HG03039 (cell line): ENCODE results near the gene PACS1.
"Not testable (repeated sequence)": the region's sequence is repeated elsewhere in the genome, so short reads cannot be mapped to it uniquely, and the experiment has no call there.

Experiments used
- ATAC-seq: cut with Tn5 transposase; IDR thresholded peaks from one replicate; pipeline ENCODE4 v1.9.1; 2021; ENCODE audit warnings: mild to moderate bottlenecking, moderate library complexity; ENCODE audit not compliant: unreplicated experiment

The PACS1 gene

DNA sequence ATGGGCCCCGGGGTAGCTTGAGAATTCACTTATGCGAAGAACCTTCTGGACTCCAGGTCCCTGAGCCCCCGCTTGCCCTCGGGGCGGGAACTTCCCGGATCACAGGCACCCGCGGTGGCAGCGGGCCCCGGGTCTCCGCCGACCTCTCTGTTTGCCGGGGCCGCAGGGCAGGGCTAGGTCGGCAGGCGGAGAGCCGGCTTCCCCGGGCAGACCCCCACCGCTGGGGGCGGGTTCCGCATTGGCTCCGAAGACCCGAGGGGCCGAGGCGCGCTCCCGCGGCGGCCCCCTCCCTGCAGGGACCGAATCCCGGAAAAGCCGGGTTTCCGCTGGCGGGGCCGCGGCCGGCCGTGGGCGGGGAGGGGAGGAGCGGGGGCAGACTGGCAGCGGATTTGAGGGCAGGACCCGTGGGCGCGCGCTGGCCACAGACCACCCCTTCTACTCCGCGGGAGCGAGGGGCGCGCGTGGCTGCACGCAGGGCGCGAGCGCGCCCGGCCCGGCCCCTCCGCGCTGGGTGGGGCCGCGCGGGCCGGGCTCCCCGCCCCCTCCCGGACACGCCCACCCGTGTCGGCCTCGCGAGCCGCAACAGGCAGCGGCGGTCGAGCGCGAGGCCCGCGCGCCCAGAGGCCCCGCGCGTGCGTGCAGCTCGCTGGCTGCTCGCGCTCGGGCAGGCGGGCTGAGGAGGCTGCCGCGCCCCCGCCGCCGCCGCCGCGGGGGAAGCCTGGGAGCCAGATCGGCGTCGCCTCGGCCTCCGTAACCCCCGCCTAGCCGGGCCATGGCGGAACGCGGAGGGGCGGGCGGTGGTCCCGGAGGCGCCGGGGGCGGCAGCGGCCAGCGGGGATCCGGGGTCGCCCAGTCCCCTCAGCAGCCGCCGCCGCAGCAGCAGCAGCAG, at the start of gene PACS1:
TSS of gene PACS1 (plus strand) at position 558 of the 889 bp plus-strand sequence. CDS start at position 773, 215 bp downstream.
- peak; percentile 51 for ATAC-seq

DNA sequence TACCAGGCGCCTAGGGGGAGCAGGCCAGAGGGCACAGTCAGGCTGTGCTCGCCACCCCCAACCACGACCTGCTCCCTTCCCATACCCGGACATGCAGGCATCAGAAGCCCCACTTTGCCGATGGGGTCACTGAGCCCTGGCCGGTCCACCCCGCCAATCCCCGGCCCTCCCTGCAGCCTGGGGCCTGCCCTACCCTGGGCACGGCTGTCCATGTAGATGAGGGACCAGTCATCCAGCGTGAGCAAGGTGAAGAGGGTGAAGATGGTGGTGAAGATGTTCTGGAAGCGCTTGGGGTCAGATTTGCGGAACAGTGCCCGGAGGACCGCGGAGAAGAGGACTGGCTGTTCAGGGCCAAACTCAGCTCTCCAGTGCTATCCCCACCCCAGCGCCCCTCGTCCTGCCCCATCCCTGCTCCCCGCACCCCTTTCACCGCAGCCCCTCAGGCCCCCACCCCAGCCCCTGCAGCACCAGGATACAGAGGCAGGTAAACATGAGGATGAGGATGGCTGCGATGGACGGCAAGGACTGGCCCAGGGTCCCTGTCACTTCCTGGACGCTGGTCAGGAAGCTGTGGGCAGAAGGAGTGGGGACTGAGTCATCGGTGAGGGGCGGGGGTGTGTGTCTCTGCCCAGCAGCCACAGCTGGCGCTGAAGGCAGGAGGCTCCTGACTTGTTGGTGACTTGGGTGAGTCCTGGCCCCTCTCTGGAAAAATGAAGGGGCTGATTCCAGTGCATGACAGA, 49.3 kb upstream of the PACS1 start:
- ATAC-seq, result no peak

DNA sequence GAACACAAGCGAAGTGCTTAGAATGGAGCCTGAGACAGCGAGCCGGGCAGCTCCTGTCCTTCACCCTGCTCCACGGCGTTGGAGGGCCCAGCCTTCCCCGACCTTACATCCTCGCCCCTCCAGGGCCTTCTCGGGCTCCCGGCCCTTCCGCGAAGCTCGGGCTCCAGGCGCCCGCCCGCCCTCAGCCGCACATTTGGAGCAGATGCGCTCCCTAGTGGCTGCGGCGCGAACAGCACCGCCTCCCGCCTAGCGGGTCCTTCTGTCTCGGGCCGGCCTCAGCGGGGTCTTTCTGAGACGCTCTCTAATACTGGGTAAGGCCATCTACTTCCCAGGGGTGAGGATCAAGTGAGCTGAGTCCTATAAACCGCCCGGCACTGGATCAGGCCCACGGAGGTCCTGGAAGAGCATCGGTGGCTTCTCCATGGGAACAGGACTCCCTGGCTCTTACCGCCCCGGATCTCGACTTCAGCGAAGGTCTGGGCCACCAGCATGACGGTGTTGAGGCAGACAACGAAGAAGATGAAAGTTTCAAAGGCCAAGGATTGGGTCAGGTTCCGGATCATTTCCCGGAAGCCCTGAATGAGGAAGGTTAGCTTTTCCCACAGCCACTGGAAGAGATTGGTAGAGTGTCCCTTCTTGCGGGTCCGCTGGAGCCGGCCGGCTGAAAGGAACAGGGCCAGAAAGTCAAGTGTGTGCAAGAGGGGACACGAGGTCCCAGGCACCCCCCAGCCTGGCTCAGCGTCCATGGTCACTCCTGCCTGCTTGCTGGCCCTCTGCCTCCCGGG, 47.5 kb upstream of the PACS1 start:
- ATAC-seq, result no peak

DNA sequence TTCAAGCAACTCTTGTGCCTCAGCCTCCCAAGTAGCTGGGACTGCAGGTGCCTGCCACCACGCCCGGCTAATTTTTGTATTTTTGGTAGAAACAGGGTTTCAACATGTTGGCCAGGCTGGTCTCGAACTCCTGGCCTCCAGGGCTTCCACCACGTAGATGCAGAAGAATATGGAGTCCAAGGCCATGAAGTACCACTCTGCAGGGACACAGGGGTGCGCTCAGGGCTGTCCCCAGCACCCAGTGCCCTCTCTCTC, 47.0 kb upstream of the PACS1 start:
- not testable (repeated sequence) for ATAC-seq

DNA sequence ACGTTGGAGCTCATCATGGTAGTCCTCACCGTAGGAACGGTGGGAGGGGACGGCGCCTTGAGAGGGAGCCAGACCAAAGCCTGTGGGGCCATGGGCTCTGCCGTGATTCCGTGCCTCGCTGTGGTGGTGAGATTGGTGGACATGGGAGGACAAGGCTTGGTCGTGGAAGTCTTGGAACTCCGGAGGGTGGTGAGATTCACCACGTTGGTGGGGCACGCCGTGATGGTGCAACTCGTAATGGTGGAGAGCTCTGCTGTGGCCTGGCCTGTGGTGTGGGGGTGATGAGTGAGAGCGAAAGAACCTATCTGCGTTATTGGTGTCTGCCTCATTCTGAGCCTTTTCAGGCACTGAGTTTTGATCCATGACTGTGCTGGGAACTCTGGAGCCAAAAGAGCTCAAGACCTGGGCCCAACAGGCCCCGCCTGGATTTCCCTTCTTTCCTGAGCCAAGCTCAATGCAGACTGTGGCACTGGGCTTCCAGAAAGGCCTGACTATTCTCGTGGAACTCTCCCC, 44.0 kb upstream of the PACS1 start, which contains the start of gene CATSPER1:
TSS of gene CATSPER1 (minus strand) at position 463 of the 513 bp plus-strand sequence. CDS start at position 363, 100 bp downstream.
- ATAC-seq, result no peak

DNA sequence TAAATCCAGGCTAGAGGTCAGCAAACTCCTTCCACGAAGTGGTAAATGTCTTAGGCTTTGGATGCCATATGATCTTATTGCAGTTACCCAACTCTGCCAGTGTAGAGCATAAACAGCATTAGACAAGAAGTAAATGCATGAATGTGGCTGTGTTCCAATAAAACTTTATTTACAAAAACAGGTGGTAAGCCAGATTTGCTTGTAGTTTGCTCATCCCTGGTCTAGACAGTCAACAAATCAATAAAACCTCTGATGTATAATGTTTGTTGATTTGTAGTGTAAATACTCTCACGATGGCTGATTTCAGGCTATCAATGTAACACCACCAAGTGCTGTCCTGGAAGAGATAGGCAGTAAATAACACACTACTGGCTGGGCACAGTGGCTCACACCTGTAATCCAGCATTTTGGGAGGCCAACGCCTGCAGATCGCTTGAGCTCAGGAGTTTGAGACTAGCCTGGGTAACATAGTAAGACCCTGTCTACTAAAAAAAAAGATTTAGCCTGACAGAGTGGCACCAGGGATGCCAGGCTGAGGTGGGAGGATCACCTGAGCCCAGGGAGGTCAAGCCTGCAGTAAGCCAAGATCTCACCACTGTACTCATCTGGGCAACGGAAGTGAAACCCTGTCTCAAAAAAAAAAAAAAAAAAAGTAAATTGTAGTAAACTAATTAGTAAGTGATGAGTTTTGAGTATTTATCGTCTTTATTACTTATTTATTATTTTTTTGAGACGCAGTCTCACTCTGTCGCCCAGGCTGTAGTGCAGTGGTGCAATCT, 36.9 kb upstream of the PACS1 start:
- no peak for ATAC-seq

DNA sequence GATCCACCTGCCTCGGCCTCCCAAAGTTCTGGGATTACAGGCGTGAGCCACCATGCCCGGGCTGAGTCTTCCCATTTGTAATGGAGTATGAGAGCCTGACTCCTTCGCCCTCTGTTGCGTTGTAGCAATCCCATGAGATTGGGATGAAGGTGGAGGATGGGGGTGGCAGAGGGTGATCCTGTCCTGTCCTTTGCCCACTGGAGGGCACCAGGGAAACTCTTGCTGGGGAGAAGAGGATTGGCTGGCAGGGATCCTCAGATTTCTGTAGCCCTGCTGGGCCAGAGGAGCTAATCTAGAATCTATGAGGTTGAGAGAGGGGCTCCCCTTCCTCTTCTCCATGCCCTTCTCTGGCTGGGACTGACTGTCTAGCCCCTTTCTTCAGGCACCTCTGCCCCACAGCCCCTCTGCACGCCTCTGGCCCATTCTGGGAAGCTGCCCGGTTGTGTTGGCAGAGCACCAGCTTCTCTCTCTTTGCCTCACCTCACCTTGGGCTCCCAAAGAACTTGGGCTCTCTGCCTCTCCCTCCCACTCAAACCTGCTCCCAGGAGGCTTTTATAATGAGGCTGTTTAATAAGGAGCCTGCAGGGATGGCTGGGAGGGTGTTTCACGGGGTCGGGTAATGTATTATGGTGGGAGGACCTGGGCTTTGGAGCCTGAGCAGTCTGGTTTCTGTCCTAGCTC, 34.3 kb upstream of the PACS1 start:
- ATAC-seq, result no peak

DNA sequence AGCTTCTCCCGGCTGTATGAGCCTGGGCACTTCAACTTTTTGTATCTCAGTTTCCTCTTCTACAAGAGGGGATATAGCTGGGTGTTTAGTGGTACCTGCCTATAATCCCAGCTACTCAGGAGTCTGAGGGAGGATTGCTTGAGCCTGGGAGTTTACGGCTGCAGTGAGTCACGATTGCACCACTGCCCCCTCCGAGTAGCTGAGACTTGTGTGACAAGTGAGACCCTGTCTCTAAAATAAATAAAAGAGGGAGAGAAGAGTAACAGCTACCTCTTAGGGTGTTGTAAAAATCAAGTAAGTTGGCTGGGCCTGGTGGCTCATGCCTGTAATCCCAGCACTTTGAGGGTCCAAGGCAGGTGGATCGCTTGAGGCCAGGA, 33.8 kb upstream of the PACS1 start:
- ATAC-seq, result no peak

DNA sequence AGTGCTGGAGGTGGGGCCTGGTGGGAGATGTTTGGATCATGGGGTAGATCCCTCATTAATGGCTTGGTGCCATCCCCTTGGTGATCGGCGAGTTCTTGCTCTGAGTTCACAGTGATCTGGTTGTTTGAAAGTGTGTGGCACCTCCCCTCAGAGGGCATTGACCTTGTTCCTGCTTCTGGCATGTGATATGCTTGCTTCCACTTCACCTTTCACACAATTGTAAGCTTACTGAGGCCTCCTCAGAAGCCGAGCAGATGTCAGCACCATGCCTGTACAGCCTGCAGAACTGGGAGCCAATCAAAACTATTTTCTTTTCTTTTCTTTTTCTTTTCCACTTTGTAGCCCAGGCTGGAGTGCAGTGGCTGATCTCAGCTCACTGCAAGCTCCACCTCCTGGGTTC, 32.7 kb upstream of the PACS1 start:
- no peak for ATAC-seq

DNA sequence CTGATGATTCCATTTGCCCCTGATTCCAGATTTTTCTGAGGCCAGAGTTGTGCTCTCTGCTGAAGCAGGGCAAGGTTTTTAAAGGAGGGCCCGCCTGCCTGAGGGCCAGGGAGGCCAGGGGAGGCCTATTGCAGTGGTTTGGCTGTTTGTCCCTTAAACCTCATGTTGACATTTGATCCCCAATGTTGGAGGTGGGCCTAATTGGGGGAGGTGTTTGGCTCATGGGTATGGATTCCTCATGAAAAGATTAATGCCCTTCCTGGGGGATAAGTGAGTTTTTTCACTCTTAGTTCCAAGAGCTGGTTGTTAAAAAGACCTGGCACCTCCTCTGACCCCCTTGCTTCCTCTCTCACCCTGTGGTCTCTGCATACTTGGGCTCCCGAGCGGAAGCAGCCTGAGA, 30.3 kb upstream of the PACS1 start:
- ATAC-seq, result no peak

DNA sequence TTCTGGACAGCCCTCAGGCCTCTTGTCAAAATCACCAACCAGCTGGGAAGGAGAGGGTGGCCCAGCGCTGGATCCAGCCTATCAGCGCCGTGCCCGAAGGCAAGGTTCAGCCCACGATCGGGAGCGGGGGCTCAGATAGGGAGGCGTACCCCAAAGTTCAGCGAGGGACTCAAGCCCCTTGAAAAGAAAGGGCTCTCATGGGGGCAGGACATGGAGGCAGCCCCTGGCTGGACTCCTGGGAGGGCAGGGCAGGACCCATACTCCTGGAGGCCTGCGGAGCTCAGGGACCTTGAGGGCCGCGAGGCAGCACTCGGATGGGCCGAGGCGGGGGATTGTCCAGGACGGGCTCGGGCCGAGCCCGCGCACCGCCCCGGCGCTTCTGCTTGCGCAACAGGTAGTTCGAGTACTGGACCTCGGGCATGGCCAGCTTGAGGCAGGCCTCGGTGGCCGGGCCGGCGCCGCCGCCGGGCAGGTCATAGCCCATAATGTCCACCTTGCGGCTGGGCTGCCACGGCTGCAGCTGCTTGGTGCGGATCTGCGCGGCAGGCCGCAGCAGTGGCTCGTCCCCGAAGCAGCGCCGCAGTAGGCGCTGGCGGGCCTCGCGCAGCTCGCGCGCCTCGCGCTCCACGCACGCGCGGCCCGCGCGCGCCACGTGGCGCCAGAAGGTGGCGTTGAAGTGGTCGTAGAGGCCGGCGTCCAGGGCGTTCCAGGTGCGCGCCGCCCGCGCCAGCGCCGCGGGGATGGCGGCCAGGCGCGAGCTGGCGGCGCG, 27.7 kb upstream of the PACS1 start:
- no peak for ATAC-seq

DNA sequence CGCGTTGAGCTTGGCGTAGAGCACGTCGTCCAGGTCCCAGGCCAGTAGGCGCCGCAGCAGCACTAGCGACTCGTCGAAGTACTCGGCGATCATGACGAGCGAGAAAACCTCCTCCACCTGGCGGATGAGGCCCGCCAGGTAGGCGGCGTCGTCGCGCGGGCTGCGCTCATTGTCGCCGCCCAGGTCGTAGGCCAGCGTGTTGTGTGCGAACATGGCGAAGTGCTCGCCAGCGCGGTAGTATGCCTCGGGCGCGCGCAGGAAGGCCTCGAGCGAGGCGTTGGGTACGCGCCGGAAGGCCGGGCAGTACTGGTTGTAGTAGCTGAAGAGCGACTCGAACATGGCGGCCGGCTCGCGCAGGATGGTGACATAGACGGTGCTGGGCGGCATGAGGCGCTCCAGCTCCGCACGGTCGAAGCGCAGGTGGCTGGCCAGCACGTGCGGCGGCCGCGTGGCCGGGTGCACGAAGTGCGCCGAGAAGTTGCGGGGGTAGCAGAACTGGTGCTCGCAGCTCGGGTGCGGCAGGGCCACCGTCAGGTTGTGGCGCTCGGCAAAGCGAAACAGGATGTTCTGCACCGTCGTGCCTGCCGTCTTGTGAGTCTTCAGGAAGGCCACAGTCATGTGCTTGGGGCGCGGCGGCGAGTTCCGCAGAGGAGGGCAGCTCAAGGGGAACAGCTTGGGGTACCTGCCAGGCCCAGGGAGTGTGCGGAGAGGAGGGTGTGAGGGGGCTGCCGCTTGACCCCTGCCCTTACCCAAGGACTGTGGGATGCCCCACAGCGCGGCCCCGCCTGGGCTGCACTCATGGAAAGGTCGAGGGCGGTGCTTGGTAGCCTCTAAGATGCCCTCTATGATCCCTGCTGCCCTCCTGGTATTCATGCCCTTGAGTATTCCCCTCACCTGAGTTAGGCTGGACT, 26.8 kb upstream of the PACS1 start:
- no peak for ATAC-seq

DNA sequence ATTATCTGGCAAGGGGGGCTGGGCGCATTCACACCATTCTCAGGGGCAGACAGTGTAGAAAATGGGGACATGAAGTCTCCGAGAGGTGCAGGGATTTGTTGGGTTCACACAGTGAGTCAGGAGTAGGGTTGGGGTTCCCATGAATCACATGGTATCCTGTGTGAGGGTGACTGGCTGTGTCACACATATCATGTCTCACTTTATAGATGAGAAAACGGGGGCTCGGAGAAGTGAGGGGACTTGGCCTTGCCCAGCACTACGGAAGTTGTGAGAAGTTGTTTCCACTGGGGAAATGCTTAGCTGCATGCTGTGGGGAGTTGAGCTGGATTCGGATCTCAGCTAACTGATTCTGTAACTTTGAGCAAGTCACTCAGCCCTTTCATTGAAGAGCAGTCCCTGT, 25.3 kb upstream of the PACS1 start:
- ATAC-seq, result no peak

DNA sequence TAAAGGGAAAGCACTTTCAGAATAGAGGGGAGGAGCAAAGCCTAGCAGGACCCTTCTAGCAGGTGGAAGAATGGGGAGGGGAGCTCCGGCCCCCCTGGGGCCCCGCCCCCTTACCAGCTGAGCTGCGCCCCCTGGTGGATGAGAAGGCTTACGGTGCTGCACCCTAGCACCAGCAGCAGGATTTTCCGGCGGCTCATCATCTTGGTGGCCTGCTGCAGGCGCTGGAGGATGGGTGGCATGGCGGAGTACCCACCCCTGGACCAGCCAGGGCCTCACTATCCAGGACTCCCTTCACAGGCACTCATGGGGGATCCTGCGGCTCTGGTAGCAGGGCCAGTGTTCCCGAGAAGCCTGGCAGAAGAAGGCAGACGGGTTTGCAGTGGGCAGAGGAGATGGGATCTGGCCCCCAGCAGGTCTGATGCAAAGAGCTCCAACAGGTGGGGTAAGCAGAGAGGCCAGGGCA, 24.9 kb upstream of the PACS1 start:
- no peak for ATAC-seq

DNA sequence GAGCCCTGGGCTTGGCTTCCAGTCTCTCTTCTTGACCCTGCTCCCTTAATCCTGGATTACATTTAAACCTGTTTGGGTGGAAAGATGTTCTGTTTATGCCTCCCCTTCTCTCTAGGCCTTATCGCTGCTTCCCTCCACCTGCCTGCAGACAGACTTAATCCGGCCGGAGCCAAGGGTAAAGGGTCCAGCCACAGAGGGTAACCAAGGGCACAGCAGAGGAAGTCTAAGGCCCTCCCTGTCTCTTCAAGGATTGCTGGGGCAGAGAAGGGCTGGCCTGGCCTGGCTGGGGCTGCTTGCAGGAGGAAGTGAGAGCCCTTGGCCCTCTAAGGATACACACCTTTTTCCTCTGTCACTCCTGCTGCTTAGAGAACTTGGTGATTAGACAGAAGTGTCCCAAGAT, 23.2 kb upstream of the PACS1 start:
- no peak for ATAC-seq

DNA sequence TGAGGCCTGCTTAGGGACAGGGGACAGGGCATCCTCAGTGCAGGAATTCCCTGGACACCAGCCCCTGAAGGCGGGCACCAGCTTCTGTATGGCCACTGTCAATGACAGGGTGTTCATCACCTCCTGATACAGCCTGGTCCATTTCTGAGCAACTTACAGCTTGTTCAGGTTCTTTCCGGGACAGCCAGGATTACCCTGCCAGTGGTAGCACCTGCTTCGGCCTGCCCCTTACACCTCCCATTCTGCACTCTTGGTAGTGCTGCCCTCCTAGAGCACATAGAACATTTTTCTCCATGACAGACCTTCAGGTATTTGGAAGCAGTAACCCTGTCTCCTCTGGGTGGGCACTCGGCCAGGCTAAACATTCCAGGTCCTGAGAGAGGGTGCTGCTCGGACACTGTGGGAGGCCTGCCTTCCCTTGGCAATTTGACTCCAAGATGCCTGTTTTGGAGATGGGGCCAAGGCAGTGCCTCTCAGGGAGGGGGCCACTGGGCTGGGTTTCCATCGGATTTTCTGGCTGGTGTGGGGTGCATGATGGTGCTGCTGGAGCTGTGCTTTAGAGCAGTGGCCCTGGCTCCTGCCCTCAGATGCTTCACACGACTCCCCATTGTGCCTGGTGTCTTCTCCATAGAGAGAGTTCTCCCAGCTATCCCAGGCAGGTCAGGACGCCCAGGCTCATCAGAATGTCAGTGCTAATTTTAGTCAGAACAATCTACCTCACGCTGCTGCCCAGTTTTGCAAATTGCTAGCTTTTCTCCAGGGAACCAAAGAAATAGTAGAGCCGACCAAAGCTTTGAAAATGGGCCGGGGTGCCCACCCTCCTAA, 22.3 kb upstream of the PACS1 start:
- ATAC-seq, result no peak
